Erythroblast (primary cell): ENCODE results near the gene ZNF579.

Experiments used
- GATA1 ChIP-seq: IDR thresholded peaks from 2 replicates; pipeline ENCODE4 v1.6.1; 2011; ENCODE audit warnings: low read depth, mild to moderate bottlenecking, control low read depth, low read length, moderate library complexity
- POLR2A ChIP-seq: IDR thresholded peaks from 2 replicates; pipeline ENCODE4 v1.6.1; 2011; ENCODE audit warnings: mild to moderate bottlenecking, low read length

GRCh38 chr19:55590617-55591016 lies 10.0 kb upstream of the ZNF579 start:
- TF ChIP-seq POLR2A (no peak), GATA1 (no peak)
